GM21786 (cell line): ENCODE data around the gene UBXN11.
A peak's percentile ranks its signal among the peaks of the same experiment; 100 is the strongest.

Experiments used
- ATAC-seq: cut with Tn5 transposase; IDR thresholded peaks from one replicate; pipeline ENCODE4 v1.9.1; 2021; ENCODE audit not compliant: unreplicated experiment

Gene UBXN11

DNA sequence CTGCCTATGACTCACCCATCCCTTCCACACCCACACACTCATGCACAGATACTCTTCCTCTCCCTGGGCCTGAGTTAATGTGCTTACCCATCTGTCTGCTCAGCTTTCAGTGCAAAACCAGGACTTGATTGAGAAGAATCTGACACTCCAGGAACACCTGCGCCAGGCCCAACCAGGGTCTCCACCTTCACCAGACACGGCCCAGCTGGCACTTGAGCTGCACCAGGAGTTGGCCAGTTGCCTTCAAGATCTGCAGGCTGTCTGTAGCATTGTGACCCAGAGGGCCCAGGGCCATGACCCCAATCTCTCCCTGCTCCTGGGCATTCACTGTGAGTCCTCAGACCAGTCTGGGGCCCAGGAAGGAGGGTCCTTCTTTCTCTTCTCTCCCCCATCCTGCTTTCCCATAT, 30.0 kb downstream of the UBXN11 start:
- ATAC-seq, result no peak

- ATAC-seq, result no peak
Measured at GRCh38 chr1:26275580-26276431, 30.6 kb downstream of the UBXN11 start.

- no peak for ATAC-seq
Measured at GRCh38 chr1:26274801-26275425, 31.5 kb downstream of the UBXN11 start.

DNA sequence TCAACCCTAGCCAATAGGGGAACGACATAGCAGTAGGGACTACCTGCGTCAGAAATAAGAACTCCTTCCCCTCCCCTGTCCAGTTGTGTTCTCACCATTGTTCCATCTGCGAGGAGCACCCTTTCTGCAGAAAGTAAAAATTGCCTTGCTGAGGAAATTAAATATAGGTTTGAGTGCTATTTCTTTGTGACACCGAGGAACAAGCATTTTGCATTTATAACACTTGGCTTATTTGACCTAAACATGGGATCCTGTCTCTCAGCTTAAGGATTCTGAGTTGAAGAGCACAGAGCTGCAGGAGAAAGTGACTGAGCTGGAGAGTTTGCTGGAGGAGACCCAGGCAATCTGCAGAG, 37.3 kb downstream of the UBXN11 start:
- no peak for ATAC-seq

DNA sequence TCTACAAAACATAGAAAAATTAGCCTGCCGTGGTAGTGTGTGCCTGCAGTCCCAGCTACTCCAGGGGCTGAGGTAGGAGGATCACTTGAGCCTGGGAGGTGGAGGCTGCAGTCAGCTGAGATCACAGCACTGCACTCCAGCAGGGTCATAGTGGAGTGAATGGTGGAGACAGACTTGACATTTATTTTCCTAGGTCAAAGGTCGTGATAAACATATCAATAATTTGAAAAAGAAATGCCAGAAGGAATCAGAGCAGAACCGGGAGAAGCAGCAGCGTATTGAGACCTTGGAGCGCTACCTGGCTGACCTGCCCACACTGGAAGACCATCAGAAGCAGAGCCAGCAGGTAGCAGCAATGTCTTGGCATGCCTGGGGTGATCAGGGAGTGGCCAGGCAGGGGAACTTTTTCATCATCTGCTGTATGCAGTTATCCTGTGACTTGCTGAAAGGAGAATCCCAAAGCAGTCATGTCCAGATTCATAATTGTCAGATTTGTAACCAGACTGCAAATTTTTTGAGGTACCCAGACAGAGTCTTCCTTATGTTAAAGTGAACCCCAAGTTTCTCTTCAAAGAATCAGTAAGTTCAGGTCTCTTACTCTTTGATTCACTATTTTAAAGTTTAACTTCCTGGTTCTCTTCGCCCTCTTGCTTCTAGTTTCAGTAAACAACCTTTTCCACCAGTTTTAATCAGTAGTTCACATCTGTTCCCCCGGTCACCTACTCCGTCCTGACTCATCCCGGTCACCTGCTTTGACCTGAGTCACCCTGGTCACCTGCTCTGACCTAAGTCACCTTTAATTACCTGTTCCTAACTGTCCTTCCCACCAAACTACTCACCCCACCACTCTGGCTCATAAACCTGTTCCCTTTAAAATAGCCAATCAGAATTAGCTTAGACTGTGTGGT, 37.9 kb downstream of the UBXN11 start:
- ATAC-seq, result no peak

DNA sequence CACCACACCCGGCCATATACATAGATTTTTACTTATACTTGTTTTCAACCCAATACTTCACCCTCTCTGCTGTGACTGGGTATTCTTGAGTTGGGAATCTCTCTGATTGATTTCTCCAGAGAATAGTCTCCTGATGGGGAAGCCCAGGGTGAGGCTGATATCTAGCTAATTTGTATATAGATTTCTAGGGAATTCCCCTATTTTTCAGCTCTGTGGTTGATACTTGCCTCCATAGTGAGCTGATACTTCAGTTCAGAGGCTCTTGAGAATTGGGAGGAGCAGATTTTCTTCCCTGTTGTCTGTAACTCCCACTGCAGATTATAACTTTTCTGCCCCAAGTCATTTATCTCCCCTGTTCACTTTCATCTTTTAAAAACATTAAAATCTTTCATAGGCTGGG, 41.0 kb downstream of the UBXN11 start:
- no peak for ATAC-seq

DNA sequence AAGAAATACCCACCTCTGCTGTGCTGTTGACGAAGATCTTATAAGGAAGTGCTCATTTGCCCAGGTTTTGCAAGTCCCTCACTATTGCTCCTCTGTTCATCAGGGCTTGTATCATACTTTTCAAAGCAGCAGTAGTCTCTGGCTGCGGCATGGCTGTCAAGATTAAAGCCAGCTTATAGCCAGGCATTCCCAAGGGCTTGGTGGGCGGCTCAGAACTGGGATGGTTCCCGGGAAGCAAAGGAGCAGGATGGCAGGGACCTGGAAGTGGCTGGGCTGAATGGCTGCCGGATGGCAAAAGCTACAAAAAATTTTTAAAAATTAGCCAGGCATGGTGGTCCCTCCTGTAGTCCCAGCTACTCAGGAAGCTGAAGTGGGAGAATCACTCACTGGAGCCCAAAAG, 43.2 kb downstream of the UBXN11 start:
- ATAC-seq, result no peak

GRCh38 chr1:26259578-26259977, 46.9 kb downstream of the UBXN11 start:
- ATAC-seq, result no peak

GRCh38 chr1:26259005-26259404, 47.4 kb downstream of the UBXN11 start:
- no peak for ATAC-seq

DNA sequence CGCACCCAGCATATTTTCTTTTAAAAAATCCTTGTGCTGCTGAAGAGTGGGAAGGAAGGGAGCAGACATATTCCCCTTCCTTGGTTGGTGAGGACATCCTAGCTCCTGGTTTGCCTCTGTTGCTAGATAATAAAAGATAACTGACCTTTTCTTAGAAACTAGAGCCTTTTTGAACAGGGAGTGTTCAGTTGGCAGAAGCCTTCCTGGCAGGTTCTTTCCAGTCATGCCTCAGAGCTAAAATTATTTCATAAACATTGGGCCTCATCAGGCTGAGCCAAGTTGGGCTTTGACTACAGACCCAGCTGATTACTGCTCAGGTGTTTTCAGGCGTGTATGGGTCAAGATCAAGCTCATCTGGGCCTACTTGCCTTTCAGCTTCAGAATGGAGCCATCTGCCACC, 49.2 kb downstream of the UBXN11 start:
- no peak for ATAC-seq

DNA sequence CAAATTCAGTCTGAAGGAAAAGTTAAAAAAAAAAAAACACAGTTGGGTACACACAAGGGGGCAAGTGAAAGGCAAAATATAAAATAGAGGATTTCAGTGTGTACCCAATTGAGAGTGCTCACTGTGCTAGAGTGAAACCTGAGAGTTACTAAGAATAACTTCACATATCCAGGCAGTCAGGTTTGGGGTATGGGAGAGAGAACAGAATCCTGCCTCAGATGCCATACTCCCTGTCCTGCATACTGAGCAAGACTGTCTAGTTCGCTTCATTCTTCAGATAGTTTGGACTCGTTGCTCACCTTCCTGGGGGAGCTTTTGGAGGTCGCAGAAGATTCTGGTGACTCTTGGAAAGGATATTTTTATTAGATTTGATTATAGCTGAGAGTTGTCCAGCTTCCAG, 52.0 kb downstream of the UBXN11 start:
- ATAC-seq, result no peak

DNA sequence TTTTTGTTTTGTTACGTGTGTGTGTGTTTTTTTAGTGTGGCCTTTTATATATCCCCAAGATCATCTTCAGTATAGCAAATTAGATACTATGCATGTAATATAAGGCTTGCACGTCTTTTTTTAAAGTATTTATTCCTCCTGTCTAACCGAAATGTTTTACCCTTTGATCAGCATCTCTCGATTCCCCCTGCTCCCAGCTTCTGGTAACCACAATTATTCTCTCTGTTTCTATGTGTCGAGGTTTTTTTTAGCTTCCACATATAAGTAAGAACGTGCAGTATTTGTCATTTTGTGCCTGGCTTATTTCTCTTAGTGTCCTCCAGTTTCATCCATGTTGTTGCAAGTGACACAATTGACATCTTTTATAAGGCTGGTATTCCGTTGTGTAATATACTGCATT, 53.7 kb downstream of the UBXN11 start:
- ATAC-seq, result no peak

- no peak for ATAC-seq
Measured at GRCh38 chr1:26239936-26240335, 66.5 kb downstream of the UBXN11 start.

DNA sequence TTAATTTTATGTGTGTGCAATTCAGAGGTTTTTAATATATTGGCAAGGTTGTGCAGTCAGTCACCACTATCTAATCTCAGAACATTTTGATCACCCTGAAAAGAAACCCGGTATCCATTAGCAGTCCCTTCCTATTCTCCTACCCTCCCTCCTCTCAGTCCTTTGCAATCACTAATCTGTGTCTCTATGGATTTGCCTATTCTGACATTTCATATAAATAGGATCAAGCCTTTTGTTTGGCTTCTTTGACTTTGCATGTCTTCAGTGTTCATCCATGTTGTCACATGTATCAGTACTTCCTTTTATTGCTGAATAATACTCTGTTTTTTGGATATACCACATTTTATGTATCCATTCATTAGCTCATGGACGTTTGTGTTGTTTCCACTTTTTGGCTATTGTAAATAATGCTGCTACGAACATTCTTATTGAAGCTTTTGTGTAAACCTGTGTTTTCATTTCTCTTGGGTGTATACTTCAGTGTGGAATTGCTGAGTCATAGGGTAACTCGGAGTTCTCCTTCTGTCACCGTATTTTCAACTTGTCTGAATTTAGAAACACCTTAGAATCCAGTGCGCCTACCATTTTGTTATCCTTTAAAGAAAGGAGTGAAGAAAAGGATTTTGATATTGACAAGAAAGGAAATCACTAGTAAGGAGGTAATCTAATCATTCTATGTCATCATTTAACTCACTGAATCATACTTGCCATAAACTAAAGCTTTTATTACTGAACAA, 69.0 kb downstream of the UBXN11 start:
- no peak for ATAC-seq

DNA sequence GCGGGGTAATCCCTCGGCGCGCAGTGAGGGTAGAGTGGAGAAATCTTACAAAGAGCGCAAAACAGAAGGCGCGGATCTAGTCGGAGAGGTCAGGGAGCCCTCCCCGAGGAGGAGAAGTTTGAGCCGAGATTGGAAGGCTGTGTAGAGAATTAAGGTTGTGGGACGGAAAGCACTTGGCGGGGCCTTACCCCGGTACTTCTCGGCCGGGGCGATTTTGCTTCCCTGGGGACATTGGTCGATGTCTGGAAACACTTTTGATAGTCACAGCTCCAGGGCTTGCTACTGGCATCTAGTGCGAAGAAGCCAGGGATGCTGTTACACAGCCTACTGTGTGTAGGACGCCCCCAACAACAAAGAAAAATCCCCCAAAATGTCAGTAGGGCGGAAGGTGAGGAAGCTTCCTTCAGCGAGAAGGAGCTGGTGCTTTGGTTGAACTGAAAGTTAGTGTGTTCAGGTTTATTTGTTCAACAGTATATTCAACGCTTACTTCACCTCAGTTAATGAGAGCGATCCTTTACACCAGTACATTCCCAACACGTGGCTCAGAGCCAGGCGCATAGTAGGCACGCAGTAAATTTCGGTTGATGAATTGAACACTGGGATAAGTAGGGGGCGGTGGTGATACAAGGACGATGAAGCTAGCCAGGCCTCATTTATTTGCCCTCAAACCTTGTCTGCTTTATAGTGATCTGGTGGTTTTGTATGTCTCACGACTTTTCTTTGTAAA, 71.6 kb downstream of the UBXN11 start:
- no peak for ATAC-seq

DNA sequence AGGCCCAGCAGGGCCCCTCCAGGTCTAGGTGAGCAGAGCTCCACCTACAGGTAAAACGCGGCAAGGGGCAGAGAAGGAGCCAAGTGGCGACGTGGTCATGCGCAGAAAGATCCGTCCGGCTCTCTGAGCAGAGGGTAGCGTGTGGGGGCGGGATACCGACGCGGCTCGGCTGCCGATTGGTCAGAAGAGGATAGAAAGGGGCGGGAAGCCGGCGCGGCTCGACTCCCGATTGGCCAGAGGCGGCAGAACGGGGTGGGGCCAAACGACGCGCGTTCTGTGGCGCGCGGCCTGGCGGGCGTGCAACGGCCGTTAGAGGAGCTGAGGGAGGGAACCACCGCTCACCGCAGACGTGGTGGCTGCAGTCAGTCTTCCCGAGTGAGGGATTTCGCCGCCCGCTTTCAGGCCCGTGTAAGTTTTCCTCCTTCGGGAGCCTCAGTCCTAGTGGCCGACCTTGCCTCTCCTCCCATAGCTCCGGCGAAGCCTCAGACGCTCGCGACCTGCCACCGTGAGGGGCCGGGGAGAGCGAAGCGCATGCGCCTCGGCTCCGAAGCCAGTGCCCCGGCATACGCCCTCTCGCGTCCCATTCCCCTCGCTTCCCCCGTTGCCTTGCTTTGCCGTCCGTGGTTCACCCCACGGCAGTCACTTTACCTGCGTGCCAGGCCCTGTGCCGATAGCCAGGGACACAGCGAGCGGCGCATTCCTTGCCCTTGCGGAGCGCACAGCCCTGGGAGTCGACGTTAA, 72.4 kb downstream of the UBXN11 start, which contains the start of gene CEP85:
CEP85 (plus strand) TSS at position 298 of the 741 bp plus-strand sequence. CDS start 5,584 bp downstream, outside the sequence.
- ATAC-seq, result peak; percentile 91
